ENCODE measurements around the gene NALCN.

DNA sequence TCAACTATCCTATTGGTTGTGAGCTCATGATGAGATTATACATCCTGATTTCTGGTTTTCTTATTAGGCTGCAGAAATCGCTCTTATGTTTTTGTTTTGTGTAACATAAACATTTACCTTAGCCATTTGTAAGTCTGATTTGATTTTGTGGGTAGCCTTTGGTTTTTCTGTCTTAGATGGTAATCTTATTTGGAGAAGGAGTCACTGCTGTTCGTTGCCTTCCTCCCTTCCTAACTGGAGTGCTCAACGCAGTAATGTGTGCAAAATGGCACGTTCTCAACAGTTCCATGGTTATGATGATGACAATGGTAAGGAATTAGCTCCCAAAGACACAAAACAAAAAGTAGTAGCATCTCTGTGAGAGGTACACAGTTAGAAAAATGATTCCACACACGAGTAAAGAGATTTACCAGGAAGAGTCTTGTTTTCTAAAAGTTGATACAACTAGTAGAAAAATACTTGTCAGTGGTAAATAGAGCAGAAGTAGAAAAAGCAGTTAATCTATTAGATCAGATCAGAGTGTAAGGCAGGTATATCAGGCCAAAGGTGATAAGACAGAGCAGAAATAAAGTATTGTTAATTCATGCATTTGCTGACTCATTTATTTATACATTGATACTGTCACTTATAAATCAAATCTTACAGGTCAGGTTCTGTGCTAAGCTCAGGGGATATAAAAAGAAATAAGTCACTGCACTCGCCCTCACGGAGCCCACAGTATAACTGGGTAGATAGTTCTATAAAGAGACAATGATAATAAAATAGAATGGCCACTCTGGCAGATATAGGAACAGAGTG lies 270.0 kb downstream of the NALCN start:
- TF ChIP-seq CTCF (IDR thresholded peaks at IDR 0.05; ENCODE audit: borderline replicate concordance, extremely low read depth, low read length, poor library complexity, severe bottlenecking) (no peak), EZH2 (IDR thresholded peaks at IDR 0.05; ENCODE audit: borderline replicate concordance, low read depth, low read length, severe bottlenecking) (no peak)

Measured in DND-41 (cell line).